Skeletal muscle tissue (tissue), 4 donors: ENCODE results near the gene IER5. TPM values are rescaled to one million over a fixed set of nuclear protein-coding genes. Genes with fewer than 3 reads are reported as not detected.
"Not testable (repeated sequence)": the region's sequence is repeated elsewhere in the genome, so short reads cannot be mapped to it uniquely, and the experiment has no call there.

ENCODE experiments used
- H3K27ac ChIP-seq: one replicate; pipeline ENCODE4 v1.7.0; 2013; ENCODE audit warnings: mild to moderate bottlenecking, low read depth, low read length, inconsistent platforms
- H3K27me3 ChIP-seq, 3 donors: one replicate each; pipeline ENCODE4 v1.7.0; 2013; ENCODE audit warnings: low read length in 3 of 3; ENCODE audit not compliant: control insufficient read depth in 3 of 3, insufficient read depth in 3 of 3
- H3K36me3 ChIP-seq, 3 donors: one replicate each; pipeline ENCODE4 v1.7.0; 2013; ENCODE audit warnings: low read length in 3 of 3; ENCODE audit not compliant: control insufficient read depth in 3 of 3, insufficient read depth in 3 of 3
- H3K4me1 ChIP-seq, 3 donors: one replicate each; pipeline ENCODE4 v1.7.0; 2013; ENCODE audit warnings: low read length in 3 of 3, mild to moderate bottlenecking in 3 of 3; ENCODE audit not compliant: control insufficient read depth in 3 of 3, insufficient read depth in 3 of 3
- H3K4me3 ChIP-seq, 3 donors: one replicate each; pipeline ENCODE4 v1.7.0; 2013; ENCODE audit warnings: low read length in 3 of 3
- H3K9ac ChIP-seq, 3 donors: one replicate each; pipeline ENCODE4 v1.7.0; 2013; ENCODE audit warnings: low read length in 3 of 3, mild to moderate bottlenecking in 3 of 3, moderate library complexity in 2 of 3, low read depth in 1 of 3
- H3K9me3 ChIP-seq, 3 donors: one replicate each; pipeline ENCODE4 v1.7.0; 2013; ENCODE audit warnings: low read length in 3 of 3; ENCODE audit not compliant: control insufficient read depth in 3 of 3
- total RNA-seq: library from RNA; depleted of rRNA; stranded (reverse); fragments of >200 nt; gene quantifications from one replicate; pipeline ENCODE4 v1.2.3, GENCODE V29; 2014
- donor health status: Osteomylitis.

The IER5 gene
- total RNA-seq = 11.0 TPM

- H3K27ac ChIP-seq = peak within 1 kb of the TSS; percentile 92
- peak within 1 kb of the TSS; percentile 84 to 96 (median 92) for H3K9ac ChIP-seq
- H3K27me3 ChIP-seq = no peaks in the 10 kb centered on the region
- peaks cover 0 to 2% (median 0%) of the 10 kb centered on the region in 3 donors for H3K36me3 ChIP-seq
- peak within 1 kb of the TSS; percentile 86 to 98 (median 96) for H3K4me3 ChIP-seq
- H3K4me1 ChIP-seq = peaks cover 28 to 40% (median 29%) of the 10 kb centered on the region in 3 donors
- no peaks in the 10 kb centered on the region for H3K9me3 ChIP-seq
Measured at GRCh38 chr1:181088079-181089016, at the start of gene IER5. IER5 (plus strand) TSS chr1:181088700; CDS start chr1:181088903, 203 bp downstream.

- H3K27me3 ChIP-seq = no peaks in the 10 kb centered on the region
- H3K4me1 ChIP-seq = peaks cover 0 to 15% (median 3%) of the 10 kb centered on the region in 3 donors
- no peak overlapping the region for H3K9ac ChIP-seq
- no peaks in the 10 kb centered on the region for H3K36me3 ChIP-seq
- H3K27ac ChIP-seq = no peak overlapping the region
- H3K9me3 ChIP-seq = no peaks in the 10 kb centered on the region
- H3K4me3 ChIP-seq = no peak overlapping the region
Measured at GRCh38 chr1:181040284-181040865, 48.1 kb upstream of the IER5 start.

- Histone ChIP-seq H3K4me3 (no peak overlapping the region), H3K27ac (no peak overlapping the region), H3K9me3 (no peaks in the 10 kb centered on the region), H3K27me3 (no peaks in the 10 kb centered on the region), H3K36me3 (no peaks in the 10 kb centered on the region), H3K9ac (no peak overlapping the region), H3K4me1 (peaks cover 0 to 4% (median 3%) of the 10 kb centered on the region in 3 donors)
Measured at GRCh38 chr1:181043025-181043888, 45.2 kb upstream of the IER5 start.

GRCh38 chr1:181044449-181044966 lies 44.0 kb upstream of the IER5 start:
- Histone ChIP-seq H3K9ac (no peak overlapping the region), H3K9me3 (no peaks in the 10 kb centered on the region), H3K4me3 (no peak overlapping the region), H3K27me3 (no peaks in the 10 kb centered on the region), H3K36me3 (no peaks in the 10 kb centered on the region), H3K4me1 (peaks cover 0 to 3% (median 0%) of the 10 kb centered on the region in 3 donors), H3K27ac (no peak overlapping the region)

GRCh38 chr1:181045946-181046345 lies 42.6 kb upstream of the IER5 start:
- H3K36me3 ChIP-seq, H3K27ac ChIP-seq, H3K27me3 ChIP-seq, H3K4me1 ChIP-seq, H3K4me3 ChIP-seq, H3K9ac ChIP-seq, H3K9me3 ChIP-seq: not testable (repeated sequence)

- no peak overlapping the region for H3K27ac ChIP-seq
- H3K4me1 ChIP-seq = peaks cover 0 to 5% (median 0%) of the 10 kb centered on the region in 3 donors
- no peaks in the 10 kb centered on the region for H3K9me3 ChIP-seq
- H3K36me3 ChIP-seq = peaks cover 0 to 3% (median 2%) of the 10 kb centered on the region in 3 donors
- no peak overlapping the region for H3K9ac ChIP-seq
- H3K27me3 ChIP-seq = no peaks in the 10 kb centered on the region
- no peak overlapping the region for H3K4me3 ChIP-seq
Measured at GRCh38 chr1:181049378-181049777, 39.1 kb upstream of the IER5 start.

GRCh38 chr1:181050922-181051321 lies 37.6 kb upstream of the IER5 start:
- Histone ChIP-seq H3K9ac (no peak overlapping the region), H3K4me1 (peaks cover 0 to 5% (median 0%) of the 10 kb centered on the region in 3 donors), H3K27ac (no peak overlapping the region), H3K36me3 (peaks cover 0 to 3% (median 3%) of the 10 kb centered on the region in 3 donors), H3K4me3 (no peak overlapping the region), H3K9me3 (no peaks in the 10 kb centered on the region), H3K27me3 (no peaks in the 10 kb centered on the region)

GRCh38 chr1:181056560-181056959 lies 31.9 kb upstream of the IER5 start:
- peaks cover 19 to 28% (median 27%) of the 10 kb centered on the region in 3 donors for H3K4me1 ChIP-seq
- H3K9ac ChIP-seq = no peak overlapping the region
- no peak overlapping the region for H3K4me3 ChIP-seq
- peaks cover 0 to 5% (median 0%) of the 10 kb centered on the region in 3 donors for H3K9me3 ChIP-seq
- no peak overlapping the region for H3K27ac ChIP-seq
- H3K36me3 ChIP-seq = peaks cover 0 to 3% (median 2%) of the 10 kb centered on the region in 3 donors
- H3K27me3 ChIP-seq = no peaks in the 10 kb centered on the region

- no peak overlapping the region for H3K27ac ChIP-seq
- H3K9ac ChIP-seq = no peak overlapping the region
- H3K9me3 ChIP-seq = peaks cover 0 to 5% (median 0%) of the 10 kb centered on the region in 3 donors
- H3K4me3 ChIP-seq = no peak overlapping the region
- peaks cover 0 to 2% (median 0%) of the 10 kb centered on the region in 3 donors for H3K36me3 ChIP-seq
- H3K4me1 ChIP-seq = peaks cover 22 to 28% (median 27%) of the 10 kb centered on the region in 3 donors
- H3K27me3 ChIP-seq = no peaks in the 10 kb centered on the region
Measured at GRCh38 chr1:181057079-181057478, 31.4 kb upstream of the IER5 start.
